OCI-LY1 (cell line): ENCODE results near the gene ARF3.
A peak's percentile ranks its signal among the peaks of the same experiment; 100 is the strongest.

Experiments
- EZH2 ChIP-seq: fragments of 200-600 bp; sonication (generic), shearing (Covaris generic); IDR thresholded peaks from 2 replicates; pipeline ENCODE4 v1.8.0; 2017; ENCODE audit warnings: borderline replicate concordance, mixed run types, mild to moderate bottlenecking, antibody characterized with exemption, low read length, moderate library complexity, mixed read lengths
- TF ChIP-seq, protein P1 (sequence below): fragments of 200-600 bp; sonication (generic), shearing (Covaris generic); IDR thresholded peaks from 2 replicates; pipeline ENCODE4 v1.5.1; 2017; ENCODE audit warnings: mild to moderate bottlenecking, antibody characterized with exemption, low read length, moderate library complexity, mixed read lengths

DNA sequence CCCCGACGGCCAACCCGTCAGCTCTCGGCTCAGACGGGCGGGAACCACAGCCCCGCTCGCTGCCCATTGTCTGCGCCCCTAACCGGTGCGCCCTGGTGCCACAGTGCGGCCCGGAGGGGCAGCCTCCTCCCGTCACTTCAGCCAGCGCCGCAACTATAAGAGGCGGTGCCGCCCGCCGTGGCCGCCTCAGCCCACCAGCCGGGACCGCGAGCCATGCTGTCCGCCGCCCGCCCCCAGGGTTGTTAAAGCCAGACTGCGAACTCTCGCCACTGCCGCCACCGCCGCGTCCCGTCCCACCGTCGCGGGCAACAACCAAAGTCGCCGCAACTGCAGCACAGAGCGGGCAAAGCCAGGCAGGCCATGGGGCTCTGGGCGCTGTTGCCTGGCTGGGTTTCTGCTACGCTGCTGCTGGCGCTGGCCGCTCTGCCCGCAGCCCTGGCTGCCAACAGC, 21.0 kb upstream of the ARF3 start, which contains the start of gene WNT1:
- no peak for TF ChIP-seq EZH2
- TF ChIP-seq, protein P1, sequence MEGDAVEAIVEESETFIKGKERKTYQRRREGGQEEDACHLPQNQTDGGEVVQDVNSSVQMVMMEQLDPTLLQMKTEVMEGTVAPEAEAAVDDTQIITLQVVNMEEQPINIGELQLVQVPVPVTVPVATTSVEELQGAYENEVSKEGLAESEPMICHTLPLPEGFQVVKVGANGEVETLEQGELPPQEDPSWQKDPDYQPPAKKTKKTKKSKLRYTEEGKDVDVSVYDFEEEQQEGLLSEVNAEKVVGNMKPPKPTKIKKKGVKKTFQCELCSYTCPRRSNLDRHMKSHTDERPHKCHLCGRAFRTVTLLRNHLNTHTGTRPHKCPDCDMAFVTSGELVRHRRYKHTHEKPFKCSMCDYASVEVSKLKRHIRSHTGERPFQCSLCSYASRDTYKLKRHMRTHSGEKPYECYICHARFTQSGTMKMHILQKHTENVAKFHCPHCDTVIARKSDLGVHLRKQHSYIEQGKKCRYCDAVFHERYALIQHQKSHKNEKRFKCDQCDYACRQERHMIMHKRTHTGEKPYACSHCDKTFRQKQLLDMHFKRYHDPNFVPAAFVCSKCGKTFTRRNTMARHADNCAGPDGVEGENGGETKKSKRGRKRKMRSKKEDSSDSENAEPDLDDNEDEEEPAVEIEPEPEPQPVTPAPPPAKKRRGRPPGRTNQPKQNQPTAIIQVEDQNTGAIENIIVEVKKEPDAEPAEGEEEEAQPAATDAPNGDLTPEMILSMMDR = peak; percentile 24; the same call in 1 of the 2 replicates
